Stimulated activated CD4-positive, alpha-beta T cell treated with anti-CD3 and anti-CD28 coated beads, Interleukin-2, amount 100 ng/mL, for 24 hours (primary cell): ENCODE measurements around the gene TCF23.
"Not testable (repeated sequence)": the region's sequence is repeated elsewhere in the genome, so short reads cannot be mapped to it uniquely, and the experiment has no call there.

ENCODE experiments used
- DNase-seq, 2 donors: peaks; one replicate each; pipeline ENCODE4 v3.0.0-alpha.2; 2020

TCF23 gene

DNA sequence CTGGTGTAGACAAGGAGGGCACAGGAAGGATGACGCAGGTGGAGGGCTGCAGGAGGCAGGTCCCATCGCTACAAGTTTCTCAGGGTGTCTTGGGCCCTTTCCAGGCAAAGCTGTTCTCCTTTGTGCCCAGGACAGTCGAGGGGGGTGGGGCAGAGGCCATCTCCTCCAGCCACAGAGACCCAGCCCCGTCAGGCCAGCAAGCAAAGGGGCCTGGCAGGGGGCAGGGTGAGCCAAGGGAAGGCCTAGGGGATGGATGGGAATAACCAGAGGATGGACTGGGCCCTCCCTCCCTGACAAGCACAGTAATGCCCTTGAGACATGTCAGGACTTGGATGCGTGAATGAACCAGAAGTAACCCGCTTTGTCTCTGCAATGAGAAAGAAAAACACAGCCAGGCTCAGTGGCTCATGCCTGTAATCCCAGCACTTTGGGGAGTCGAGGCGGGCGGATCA lies 6.3 kb downstream of the TCF23 start:
- no peak for DNase-seq

DNA sequence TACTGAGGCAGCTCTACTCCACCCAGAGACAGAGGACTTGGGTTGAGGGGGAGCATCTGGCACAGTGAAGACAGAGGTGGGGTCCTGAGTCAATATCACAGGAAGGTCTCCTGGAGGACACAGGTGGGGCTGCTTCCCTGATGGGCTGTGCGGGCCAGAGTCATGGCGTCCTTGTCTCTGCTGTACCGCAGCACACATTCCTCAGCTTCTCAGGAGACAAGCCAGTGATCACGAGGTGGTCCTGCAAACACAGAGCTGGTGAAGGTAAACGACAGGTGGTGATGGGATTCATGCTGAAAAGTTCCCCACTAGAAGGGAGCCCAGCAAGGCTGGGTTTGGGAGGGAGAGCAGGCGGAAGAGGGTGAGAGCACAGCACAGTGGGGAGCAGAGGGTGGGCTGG lies 9.7 kb downstream of the TCF23 start:
- no peak for DNase-seq

DNA sequence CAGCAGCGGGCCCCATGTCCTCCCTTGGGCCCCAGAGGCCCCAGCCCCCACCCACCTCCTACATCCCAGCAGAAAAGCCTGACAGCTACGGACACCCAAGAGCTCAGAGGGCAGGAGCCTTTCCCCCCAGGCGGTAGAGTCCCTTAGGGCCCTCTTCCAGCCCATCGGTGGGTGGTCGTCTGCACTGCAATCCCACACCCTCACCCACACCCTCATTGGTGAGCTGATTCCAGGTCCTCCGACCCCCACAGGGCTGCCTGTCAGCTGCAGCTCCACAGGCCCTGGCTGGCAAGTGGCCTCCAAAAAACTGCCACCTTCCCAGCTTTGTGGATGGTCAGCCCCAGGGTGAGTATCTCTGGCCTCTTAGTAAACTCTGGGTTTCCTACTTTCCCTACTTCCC lies 10.5 kb downstream of the TCF23 start:
- no peak for DNase-seq

DNA sequence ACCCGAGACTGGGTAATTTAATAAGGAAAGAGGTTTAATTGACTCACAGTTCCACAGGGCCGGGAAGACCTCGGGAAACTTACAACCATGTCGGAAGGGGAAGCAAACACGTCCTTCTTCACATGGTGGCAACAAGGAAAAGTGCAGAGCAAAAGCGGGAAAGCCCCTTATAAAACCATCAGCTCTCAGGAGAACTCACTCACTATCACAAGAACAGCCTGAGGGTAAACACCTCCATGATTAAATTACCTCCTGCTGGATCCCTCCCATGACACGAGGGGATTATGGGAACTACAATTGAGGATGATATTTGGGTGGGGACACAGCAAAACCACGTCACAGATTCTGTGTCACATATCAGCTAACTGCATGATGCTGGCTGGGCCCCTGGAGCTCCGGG lies 11.4 kb downstream of the TCF23 start:
- no peak for DNase-seq

DNA sequence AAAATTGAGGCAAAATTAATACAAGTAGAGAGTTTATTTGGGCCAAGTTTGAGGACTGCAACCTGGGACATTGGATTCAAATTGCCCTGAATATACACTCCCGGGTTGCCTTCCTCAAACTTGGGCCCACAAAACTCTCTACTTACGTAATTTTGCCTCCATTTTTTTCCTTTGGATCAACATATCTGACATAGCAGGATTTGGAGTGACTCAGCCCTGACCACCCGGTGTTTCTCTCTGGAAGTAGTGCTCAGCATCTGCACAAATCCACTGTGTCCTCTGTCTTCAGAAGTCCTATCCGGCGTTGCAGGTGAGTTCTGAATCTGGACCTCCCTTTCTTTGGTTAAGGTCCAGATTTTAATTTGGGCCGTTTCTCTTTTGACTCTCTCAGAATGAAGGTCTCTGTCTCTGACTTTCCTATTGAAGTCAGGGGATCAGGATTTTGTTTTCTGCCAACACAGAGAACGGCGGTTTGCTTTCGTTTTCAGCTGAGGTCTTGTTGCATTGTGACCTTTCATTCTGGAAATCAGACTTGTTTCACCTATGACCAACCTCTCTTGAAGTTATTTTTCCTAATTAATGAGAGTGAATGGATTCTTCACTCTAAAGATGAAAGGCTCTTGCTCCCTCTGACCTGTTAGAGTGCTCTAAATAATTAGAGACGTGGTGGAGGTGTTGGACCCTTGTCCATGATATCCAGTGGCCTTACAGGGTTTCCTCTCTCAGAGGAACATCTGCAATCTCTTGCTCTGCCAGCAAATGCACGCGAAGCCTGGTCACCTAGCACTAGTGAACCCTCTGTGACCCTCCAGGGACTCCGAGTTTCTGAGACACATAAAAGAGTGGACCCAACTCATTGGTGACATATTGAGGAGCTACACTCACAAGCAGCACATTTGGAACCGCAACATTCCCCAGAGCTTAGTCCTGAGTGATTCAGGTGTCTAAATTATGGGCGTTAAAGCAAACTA lies 13.6 kb downstream of the TCF23 start:
- DNase-seq, result no peak

DNA sequence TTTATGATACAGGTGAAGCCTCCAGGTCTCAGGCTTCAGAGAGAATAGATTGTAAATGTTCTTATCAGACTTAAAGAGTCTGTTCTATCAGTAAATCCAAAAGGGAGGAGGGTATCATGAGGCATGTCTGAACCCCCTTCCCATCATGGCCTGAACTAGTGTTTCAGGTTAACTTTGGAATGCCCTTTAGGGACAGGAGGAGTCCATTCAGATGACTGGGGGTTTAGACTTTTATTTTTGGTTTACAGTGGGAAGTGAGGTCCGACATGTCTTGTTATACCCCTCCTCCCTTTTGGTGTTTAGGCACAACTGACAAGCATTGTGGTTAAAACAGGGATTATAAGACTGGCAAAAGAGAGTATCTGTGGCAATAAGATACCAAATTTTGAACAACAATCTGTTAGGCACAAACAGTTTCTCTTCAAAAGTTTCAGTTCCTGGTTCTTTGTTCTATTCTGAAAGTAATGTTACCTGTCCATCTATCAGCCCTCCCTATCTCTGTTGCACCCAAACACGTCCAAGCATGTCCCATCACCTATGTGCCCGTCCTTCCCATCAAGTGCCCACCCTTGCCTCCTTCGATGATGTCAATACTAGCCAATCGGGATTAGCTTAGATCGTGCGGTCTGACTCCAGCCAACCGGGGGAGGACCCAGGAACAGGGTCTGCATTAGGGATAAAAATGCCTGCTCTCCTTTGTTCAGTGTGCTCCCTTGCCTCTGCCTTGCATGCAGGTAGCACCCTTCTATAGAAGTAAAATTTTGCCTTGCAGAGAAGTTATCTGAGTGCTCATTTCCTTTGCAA lies 16.4 kb downstream of the TCF23 start:
- no peak for DNase-seq

DNA sequence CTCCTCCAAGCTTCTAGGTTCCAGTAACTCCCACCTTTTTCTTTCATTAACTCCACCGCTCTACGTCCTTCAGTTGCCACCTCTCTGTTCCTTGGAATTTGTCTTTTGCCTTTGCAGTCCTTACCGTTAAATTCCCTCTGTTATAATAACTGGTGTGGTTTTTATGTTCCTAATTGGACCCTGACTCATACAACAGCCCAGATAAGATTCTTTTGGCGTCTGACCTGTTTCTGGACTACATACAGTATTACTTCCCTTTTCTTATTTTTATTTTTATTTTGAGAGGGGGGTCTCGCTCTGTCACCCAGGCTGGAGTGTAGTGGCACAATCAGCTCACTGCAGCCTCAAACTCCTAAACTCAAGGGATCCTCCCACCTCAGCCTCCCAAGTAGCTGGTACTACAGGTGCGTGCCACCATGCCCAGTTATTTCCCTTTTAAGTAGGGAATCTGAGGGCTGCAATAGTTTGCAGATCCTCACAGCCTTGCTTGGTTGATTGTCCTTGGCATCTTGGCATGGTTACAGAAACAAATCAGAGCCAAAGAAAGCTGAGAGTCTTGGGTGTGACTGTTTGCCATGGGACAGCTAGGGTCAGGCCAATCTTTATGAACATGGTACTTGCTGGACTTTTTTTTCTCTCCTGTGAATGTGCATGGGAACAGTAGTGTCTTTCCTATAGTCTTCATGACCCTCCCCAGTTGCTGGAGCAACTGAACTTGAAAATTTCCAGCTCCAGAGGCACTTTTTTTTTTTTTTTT lies 22.0 kb downstream of the TCF23 start:
- no peak for DNase-seq

DNA sequence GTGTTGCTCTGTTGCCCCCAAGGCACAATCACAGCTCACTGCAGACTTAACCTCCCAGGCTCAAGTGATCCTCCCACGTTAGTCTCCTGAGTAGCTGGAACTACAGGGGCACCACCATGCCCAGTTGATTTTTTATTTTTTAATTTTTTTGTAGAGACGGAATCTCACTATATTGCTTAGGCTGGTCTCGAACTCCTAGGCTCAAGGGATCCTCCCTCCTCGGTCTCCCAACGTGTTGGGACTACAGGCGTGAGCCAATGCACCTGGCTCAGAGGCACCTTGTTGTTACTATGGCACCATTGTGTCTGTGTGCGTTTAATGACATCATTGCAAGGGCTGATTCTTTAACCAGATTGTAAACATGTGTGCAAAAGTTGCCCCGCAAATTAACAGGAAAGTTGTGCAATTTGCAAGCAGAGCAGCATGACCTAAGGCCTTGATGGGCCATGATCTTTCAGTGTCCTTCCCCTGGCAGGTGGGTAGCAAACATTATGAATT lies 22.6 kb downstream of the TCF23 start:
- DNase-seq, result no peak

DNA sequence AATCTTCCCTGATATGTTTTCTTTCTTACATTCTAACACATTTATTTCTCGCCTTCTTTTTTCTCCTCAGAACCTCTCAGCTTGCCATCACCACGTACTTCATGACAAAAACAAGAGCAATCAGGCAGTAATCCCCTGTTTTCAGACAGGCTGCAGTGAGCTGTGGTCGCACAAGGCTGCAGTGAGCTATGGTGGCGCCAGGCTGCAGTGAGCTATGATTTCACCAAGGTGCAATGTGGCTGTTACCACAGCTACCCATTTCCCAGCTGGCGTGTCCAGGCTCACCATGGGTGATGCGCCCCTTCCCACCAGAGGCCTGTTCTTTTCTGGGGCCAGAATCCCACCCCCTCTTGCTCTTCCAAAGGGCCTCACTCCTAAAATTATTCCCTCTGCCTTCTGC lies 25.8 kb downstream of the TCF23 start:
- DNase-seq, result no peak

- no peak for DNase-seq
Measured at GRCh38 chr2:27175330-27175729, 26.5 kb downstream of the TCF23 start.

- DNase-seq, result not testable (repeated sequence)
Measured at GRCh38 chr2:27175781-27176180, 27.0 kb downstream of the TCF23 start.

- DNase-seq, result no peak
Measured at GRCh38 chr2:27177441-27178351, 28.9 kb downstream of the TCF23 start.

DNA sequence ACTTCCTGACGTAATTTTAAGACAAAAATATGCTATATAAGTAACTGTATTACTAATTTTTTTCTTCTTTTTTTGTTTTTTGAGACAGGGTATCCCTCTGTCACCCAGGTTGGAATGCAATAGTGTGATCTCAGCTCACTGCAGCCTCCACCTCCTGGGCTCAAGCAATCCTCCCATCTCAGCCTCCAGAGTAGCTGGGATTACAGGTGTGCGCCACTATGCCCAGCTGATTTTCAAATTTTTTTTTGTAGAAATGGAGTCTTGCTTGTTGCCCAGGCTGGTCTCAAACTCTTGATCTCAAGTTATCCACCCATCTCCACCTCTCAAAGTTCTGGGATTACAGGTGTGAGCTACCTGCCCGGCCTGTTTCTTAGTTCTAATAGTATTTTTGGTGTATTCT lies 29.7 kb downstream of the TCF23 start:
- DNase-seq, result no peak

DNA sequence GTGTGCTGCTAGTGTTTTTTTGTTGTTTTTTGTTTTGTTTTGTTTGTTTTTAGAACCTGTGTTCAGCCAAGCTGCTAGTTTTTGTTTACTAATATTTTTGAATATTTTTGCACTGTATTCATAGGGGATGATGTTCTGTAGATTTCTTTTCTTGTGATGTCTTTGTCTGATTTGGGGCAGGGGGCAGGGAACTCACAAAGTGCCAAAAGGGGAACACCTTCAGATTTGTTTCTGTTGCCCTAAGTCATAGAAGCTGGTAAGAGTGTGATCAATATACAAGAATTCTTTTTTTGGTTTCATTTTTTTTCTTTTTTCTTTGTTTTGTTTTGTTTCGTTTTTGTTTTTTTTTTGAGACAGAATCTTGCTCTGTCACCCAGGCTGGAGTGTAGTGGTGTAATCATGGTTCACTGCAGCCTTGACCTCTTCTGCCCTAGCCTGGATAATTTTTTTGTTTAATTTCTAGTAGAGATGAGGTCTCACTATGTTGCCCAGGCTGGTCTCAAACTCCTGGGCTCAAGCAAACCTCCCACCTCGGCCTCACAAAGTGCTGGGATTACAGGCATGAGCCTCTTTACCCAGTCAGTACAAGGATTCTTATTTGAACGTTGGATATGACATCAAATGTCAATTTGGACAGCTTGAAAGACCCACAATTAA lies 30.7 kb downstream of the TCF23 start:
- no peak for DNase-seq

DNA sequence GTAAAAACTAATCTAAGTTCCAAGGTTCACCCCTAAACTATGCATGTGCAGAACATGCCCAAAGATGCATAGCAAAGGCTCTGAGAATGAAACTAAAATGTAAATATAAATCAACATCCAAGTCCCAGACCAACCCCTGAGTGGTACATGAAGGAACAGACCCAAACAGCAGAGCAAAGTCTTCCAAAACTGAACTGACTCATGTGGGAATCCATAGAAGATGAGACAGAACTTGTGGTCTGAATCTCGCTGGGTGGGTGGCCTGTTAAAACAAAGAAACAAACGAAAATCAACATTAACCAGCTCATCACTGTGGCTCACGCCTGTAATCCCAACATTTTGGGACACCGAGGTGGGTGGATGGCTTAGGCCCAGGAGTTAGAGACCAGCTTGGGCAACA lies 33.5 kb downstream of the TCF23 start:
- DNase-seq, result no peak

DNA sequence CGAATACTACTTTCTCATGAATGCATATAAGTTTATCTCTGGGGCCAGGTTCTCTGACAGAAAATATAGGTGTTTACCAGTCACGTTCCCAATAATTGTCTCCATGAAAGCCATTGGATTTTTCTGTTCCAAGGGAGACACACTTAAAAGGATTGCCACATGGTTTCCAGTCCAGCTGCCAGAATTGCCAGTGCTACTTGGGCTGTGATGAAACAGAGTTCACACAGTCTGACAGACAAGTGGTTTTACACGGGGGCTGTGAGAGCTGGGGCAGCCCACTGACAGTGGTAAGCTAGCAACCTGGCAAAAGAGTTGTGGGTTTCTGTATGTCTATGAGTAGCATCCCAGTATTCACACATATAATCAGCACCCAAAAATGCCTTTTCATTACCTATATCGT lies 35.3 kb downstream of the TCF23 start:
- no peak for DNase-seq

DNA sequence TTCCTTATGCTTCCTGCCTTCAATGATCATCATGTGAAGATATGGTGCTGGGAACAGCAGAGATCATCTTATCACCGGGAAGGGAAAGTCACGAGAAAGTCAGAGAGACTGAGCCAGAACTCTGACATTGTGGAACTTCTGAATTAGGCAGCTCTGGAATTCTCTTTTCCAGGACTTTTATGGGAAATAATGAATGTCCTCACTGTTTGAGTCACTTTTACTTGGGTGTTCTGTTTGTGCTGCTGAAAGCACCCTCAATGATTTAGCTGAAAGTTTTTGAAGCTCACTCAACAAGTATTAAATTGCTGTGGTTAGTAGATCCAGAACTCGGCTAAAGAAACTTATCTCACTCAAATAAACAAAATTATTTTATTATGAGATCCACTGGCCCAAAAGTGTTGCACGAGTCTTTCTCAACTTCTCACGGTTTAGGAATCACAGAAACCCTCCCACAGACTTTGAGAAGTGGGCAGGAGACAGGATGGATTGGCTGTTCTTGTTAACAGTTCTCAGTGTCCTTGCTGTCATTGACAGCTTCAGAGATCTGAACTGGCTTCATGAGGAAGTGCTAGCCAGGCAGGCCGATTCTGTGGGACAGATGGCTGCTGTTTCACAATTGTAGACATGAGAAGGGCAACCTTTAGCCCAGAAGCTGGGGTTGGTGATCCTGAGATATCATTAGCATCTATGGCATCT lies 36.7 kb downstream of the TCF23 start:
- no peak for DNase-seq

DNA sequence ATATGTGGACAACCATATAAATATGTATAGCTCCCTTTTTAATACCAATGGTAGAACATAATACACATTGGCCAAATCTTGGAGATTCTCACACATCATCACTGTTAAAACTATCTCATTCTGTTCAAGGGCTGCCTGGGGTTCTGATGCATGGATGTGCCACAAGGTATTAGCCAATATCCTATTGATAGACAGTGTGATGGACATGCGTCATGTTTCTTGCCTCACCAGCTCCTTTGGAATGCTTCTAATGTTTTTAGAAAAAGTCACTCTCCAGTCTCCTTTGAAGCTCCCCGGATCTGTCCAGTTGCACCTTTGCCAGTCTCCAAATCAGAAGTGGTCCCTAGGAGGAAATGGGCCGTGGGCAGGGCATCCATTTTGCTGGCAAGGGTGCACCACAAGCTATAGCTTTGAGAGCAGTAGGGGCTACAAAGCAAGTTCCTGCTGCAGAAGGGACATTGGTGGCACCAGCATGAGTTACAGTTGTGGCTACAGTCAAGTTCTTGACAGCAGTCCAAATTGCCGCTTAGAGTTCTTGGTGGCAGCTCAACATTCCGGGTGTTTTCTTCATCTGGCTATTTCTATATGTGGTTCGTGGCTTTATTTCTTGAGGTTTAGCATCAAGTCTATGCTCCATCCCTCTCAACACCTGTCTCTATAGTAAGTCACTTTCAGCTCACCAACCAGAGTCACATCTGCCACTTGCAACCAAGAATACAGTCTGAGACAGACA lies 38.0 kb downstream of the TCF23 start:
- DNase-seq, result no peak

DNA sequence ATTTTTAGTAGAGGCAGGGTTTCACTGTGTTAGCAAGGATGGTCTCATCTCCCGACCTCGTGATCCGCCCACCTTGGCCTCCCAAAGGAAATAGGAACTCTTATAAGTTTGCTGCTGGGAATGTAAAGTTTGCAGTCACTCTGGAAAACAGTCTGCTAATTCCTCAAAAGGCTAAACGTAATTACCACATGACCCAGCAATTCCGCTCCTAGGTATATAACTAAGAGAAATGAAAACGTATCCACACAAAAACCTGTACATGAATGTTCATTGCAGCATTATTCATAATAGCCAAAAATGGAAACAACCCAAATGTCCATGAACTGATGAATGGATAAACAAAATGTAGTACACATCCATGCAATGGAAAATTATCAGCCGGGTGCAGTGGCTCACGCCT lies 41.2 kb downstream of the TCF23 start:
- no peak for DNase-seq
